Endothelial cell of umbilical vein (primary cell): ENCODE results near the gene FBXO21. TPM values are rescaled to one million over a fixed set of nuclear protein-coding genes. Genes with fewer than 3 reads are reported as not detected.

ENCODE experiments used
- BruUV-seq: library from RNA; stranded (reverse); fragments of 400-500 nt; replicated peaks from 2 replicates; lab custom pipeline; 2021; lab: Mats Ljungman, UMichigan
- CTCF ChIA-PET: fragments of 300-600, 350-600 bp; sonication (Branson Sonifier 250); formaldehyde crosslinking; loops from one replicate; lab custom pipeline; 2021; ENCODE audit warnings: antibody characterized with exemption, inconsistent platforms; lab: Charles Lee
- POLR2A ChIA-PET: fragments of 300-600, 350-600 bp; sonication (Branson Sonifier 250); formaldehyde crosslinking; loops from one replicate; lab custom pipeline; 2021; ENCODE audit warnings: antibody characterized with exemption, inconsistent platforms; lab: Charles Lee
- DNase-seq: peaks from one replicate; pipeline ENCODE4 v3.0.0-alpha.2; 2011; ENCODE audit warnings: low read depth, low spot score
- FAIRE-seq: peaks from 2 replicates; lab custom pipeline; 2011; peaks lifted over from hg19 to GRCh38; lab: Jason Lieb, UNC
- H2AFZ ChIP-seq: 2 replicates; pipeline ENCODE4 v1.6.0; 2012; ENCODE audit warnings: low read depth, low read length, control low read depth, inconsistent platforms
- H3K27ac ChIP-seq: 2 replicates; pipeline ENCODE4 v1.5.1; 2011; ENCODE audit warnings: low read depth, mild to moderate bottlenecking, control low read depth, low read length, moderate library complexity; ENCODE audit not compliant: insufficient read depth
- H3K27me3 ChIP-seq, 2 experiments: 2 replicates each; pipeline versions ENCODE4 v1.6.0 to v1.6.1; 2011; ENCODE audit warnings: low read length in 2 of 2, mixed read lengths in 1 of 2; ENCODE audit not compliant: control insufficient read depth in 2 of 2, insufficient read depth in 2 of 2
- H3K36me3 ChIP-seq, 2 experiments: 2 replicates in 1 of 2; 3 replicates in 1 of 2; pipeline ENCODE4 v1.5.1; 2011; ENCODE audit warnings: low read length in 2 of 2, mild to moderate bottlenecking in 1 of 2, moderate library complexity in 1 of 2; ENCODE audit not compliant: control insufficient read depth in 2 of 2, insufficient read depth in 2 of 2; ENCODE audit errors: extremely low read depth in 1 of 2
- H3K4me1 ChIP-seq: 3 replicates; pipeline ENCODE4 v1.5.1; 2011; ENCODE audit warnings: mild to moderate bottlenecking, low read length; ENCODE audit not compliant: control insufficient read depth, insufficient read depth; ENCODE audit errors: extremely low read depth
- H3K4me2 ChIP-seq: 2 replicates; pipeline ENCODE4 v1.6.1; 2011; ENCODE audit warnings: low read length, control low read depth, mixed read lengths; ENCODE audit not compliant: insufficient read depth
- H3K4me3 ChIP-seq, 3 experiments: fragments of 200-600 bp in 1 of 3; sonication (generic), shearing (Covaris generic) in 1 of 3; replicated peaks in 1 of 3; 2 replicates each; pipeline ENCODE4 v1.5.1; 2011 to 2016; ENCODE audit warnings: control low read depth in 3 of 3, low read length in 3 of 3, mild to moderate bottlenecking in 2 of 3, inconsistent platforms in 1 of 3, low read depth in 1 of 3, moderate library complexity in 1 of 3; ENCODE audit not compliant: insufficient read depth in 1 of 3
- H3K79me2 ChIP-seq: 2 replicates; pipeline ENCODE4 v1.6.0; 2012; ENCODE audit warnings: low read length, inconsistent platforms; ENCODE audit not compliant: control insufficient read depth, insufficient read depth
- H3K9ac ChIP-seq: replicated peaks from 2 replicates; pipeline ENCODE3; 2011; ENCODE audit warnings: low read length, control low read depth; ENCODE audit not compliant: insufficient read depth; ENCODE audit errors: extremely low read depth
- H3K9me1 ChIP-seq: replicated peaks from 3 replicates; pipeline ENCODE4 v1.6.0; 2011; ENCODE audit warnings: mild to moderate bottlenecking, low read length; ENCODE audit not compliant: control insufficient read depth, insufficient read depth; ENCODE audit errors: extremely low read depth
- H3K9me3 ChIP-seq: replicated peaks from 2 replicates; pipeline ENCODE4 v1.5.1; 2012; ENCODE audit warnings: low read length, inconsistent platforms; ENCODE audit not compliant: control insufficient read depth, insufficient read depth
- H4K20me1 ChIP-seq: replicated peaks from 2 replicates; pipeline ENCODE3; 2011; ENCODE audit warnings: mild to moderate bottlenecking, low read length; ENCODE audit not compliant: control insufficient read depth, insufficient read depth; ENCODE audit errors: extremely low read depth
- GATA2 ChIP-seq: IDR thresholded peaks from 2 replicates; pipeline ENCODE4 v1.7.0; 2011; ENCODE audit warnings: low read depth, mild to moderate bottlenecking, moderate library complexity, mixed read lengths, low read length; ENCODE audit not compliant: insufficient read length, insufficient read depth
- MYC ChIP-seq: IDR thresholded peaks from one replicate; pipeline ENCODE4 v1.6.1; 2011; ENCODE audit warnings: mild to moderate bottlenecking, low read depth, low read length
- dilution Hi-C: fragments of 300-500 bp; cut with MboI; formaldehyde crosslinking; loops from one replicate; pipeline ENCODE4 v1.15.0; 2019; ENCODE audit warnings: low sequenced_read_pairs; ENCODE audit not compliant: extremely low pct_ligation_motif_present
- intact Hi-C: fragments of 100-400 bp; cut with micrococcal nuclease; formaldehyde crosslinking; loops from one replicate; pipeline ENCODE4 v1.10.0; 2022
- polyA plus RNA-seq, 4 experiments: library from polyadenylated mRNA; depleted of rRNA in 3 of 4; stranded (reverse) in 3 of 4; unstranded in 1 of 4; fragments of >200 nt; gene quantifications; 2 replicates each; pipeline versions ENCODE4 v1.2.1 to v1.2.3, GENCODE V29; 2011 to 2012; ENCODE audit warnings: missing spikeins in 1 of 4
- total RNA-seq: library from RNA; stranded (reverse); gene quantifications from 2 replicates; pipeline ENCODE4 v1.2.3, GENCODE V29; 2021
- TF ChIP-seq, protein P1 (sequence below), 2 donors: IDR thresholded peaks; 1 replicate in 1 of 2; 2 replicates in 1 of 2; pipeline ENCODE4 v1.5.1; 2011; ENCODE audit warnings: low read length in 2 of 2, mild to moderate bottlenecking in 2 of 2, moderate library complexity in 2 of 2, control low read depth in 1 of 2, inconsistent platforms in 1 of 2, low read depth in 1 of 2; ENCODE audit not compliant: insufficient read depth in 1 of 2; ENCODE audit errors: extremely low read depth in 1 of 2

FBXO21 gene
- total and polyA plus RNA-seq, 2 donors (not counting 3 experiments of a cell fraction or from before 2014, with no cell fraction given) = 41.6 to 66.7 TPM

DNA sequence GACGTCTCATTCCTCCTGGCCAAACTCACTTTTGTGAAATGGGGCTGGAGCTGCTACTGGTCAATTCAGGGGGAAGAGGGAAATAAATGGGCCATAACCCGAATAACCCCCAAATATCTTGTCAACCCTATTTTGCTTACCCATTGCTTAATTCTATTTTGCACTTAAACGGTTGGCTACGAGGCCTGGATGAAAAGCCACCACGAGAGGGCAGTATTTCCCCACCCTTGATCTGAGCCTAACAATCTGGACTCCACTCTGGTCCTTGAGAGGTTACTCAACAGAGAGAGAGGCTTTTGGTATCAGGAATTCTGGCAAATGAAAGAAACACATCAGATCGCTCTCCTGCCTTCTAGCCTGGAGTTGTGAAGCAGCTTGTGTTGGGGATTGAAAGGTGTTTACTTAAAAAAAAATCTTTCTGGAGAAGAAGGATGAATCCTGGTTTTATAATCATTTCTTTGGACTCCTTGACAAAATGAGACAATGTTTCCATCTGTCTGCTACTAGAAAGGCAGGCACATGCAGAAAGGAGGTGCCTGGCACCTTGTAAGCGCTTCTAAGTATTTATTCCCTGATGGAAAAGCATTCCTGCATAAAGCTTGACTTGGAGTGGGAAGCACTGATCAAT lies 22.4 kb upstream of the FBXO21 start:
- CTCF ChIA-PET = interaction anchor here (0.9 to 5.0 kb wide), 9 partner anchors 9 to 647 kb away, joined by 3 to 60 read pairs (median 9); no protein-coding TSS in a partner anchor
- Histone ChIP-seq H3K9me3 (no peaks in the 10 kb centered on the region), H3K9me1 (no peaks in the 10 kb centered on the region), H3K4me3 (no peak overlapping the region), H3K79me2 (no peaks in the 10 kb centered on the region), H2AFZ (no peak overlapping the region), H3K9ac (no peak overlapping the region), H3K36me3 (no peaks in the 10 kb centered on the region), H3K4me2 (no peak overlapping the region), H3K4me1 (no peaks in the 10 kb centered on the region), H3K27me3 (peaks cover 0 to 2% of the 10 kb centered on the region in 2 experiments), H4K20me1 (no peaks in the 10 kb centered on the region), H3K27ac (no peak overlapping the region)
- POLR2A ChIA-PET = no interaction called here
- DNase-seq (peak; percentile 70), FAIRE-seq (peak; percentile 72)
- dilution Hi-C loops = no loop called here
- TF ChIP-seq MYC = no peak
- TF ChIP-seq GATA2 = no peak
- TF ChIP-seq, protein P1, sequence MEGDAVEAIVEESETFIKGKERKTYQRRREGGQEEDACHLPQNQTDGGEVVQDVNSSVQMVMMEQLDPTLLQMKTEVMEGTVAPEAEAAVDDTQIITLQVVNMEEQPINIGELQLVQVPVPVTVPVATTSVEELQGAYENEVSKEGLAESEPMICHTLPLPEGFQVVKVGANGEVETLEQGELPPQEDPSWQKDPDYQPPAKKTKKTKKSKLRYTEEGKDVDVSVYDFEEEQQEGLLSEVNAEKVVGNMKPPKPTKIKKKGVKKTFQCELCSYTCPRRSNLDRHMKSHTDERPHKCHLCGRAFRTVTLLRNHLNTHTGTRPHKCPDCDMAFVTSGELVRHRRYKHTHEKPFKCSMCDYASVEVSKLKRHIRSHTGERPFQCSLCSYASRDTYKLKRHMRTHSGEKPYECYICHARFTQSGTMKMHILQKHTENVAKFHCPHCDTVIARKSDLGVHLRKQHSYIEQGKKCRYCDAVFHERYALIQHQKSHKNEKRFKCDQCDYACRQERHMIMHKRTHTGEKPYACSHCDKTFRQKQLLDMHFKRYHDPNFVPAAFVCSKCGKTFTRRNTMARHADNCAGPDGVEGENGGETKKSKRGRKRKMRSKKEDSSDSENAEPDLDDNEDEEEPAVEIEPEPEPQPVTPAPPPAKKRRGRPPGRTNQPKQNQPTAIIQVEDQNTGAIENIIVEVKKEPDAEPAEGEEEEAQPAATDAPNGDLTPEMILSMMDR (IDR thresholded peaks at IDR 0.05; ENCODE audit: extremely low read depth in 1 of 2, insufficient read depth in 1 of 2, low read depth in 1 of 2, low read length in 2 of 2) = peak; percentile 82 to 86
- intact Hi-C loops = loop anchor here (1.0 to 5.0 kb wide), 5 partner anchors 19 to 642 kb away; no protein-coding TSS in a partner anchor
- BruUV-seq = no TSS peak
